Activated naive CD8-positive, alpha-beta T cell treated with anti-CD3 and anti-CD28 coated beads for 36 hours (primary cell): ENCODE data around the gene PPP1R11. TPM values are rescaled to one million over a fixed set of nuclear protein-coding genes. Genes with fewer than 3 reads are reported as not detected.

Source experiments
- DNase-seq: peaks from one replicate; pipeline ENCODE4 v3.0.0; 2021
- H3K27ac Mint-ChIP-seq: one replicate; pipeline ENCODE4 v1.8.0; 2022; ENCODE audit warnings: mild to moderate bottlenecking, moderate library complexity, mixed read lengths
- H3K27me3 Mint-ChIP-seq: one replicate; pipeline ENCODE4 v1.8.0; 2022; ENCODE audit warnings: mild to moderate bottlenecking, mixed read lengths
- H3K36me3 Mint-ChIP-seq: one replicate; pipeline ENCODE4 v1.8.0; 2021; ENCODE audit warnings: mild to moderate bottlenecking, mixed read lengths
- H3K4me1 Mint-ChIP-seq: one replicate; pipeline ENCODE4 v1.8.0; 2021; ENCODE audit warnings: mixed read lengths
- H3K4me3 Mint-ChIP-seq: one replicate; pipeline ENCODE4 v1.8.0; 2022; ENCODE audit warnings: mild to moderate bottlenecking, moderate library complexity, mixed read lengths
- H3K9me3 Mint-ChIP-seq: one replicate; pipeline ENCODE4 v1.8.0; 2022; ENCODE audit warnings: mixed read lengths
- total RNA-seq, 2 experiments: library from RNA; stranded (reverse); gene quantifications; one replicate each; pipeline ENCODE4 v1.2.3, GENCODE V29; 2021

Gene PPP1R11
- total RNA-seq, 2 experiments from 2014 or later, result 37.4 to 39.8 TPM

- Mint-ChIP-seq H3K9me3 (no peaks in the 10 kb centered on the region), H3K27me3 (no peaks in the 10 kb centered on the region), H3K27ac (no peak overlapping the region), H3K36me3 (peaks cover 5% of the 10 kb centered on the region), H3K4me3 (no peak overlapping the region), H3K4me1 (peaks cover 22% of the 10 kb centered on the region)
- DNase-seq, result no peak
Measured at GRCh38 chr6:30044630-30045029, 22.4 kb upstream of the PPP1R11 start.

- H3K27me3 Mint-ChIP-seq, result no peaks in the 10 kb centered on the region
- no peaks in the 10 kb centered on the region for H3K9me3 Mint-ChIP-seq
- H3K4me1 Mint-ChIP-seq, result peaks cover 22% of the 10 kb centered on the region
- H3K36me3 Mint-ChIP-seq, result peaks cover 8% of the 10 kb centered on the region
- no peak for DNase-seq
- H3K4me3 Mint-ChIP-seq, result no peak overlapping the region
- H3K27ac Mint-ChIP-seq, result no peak overlapping the region
Measured at GRCh38 chr6:30047220-30047619, 19.8 kb upstream of the PPP1R11 start.

- no peak overlapping the region for H3K4me3 Mint-ChIP-seq
- no peak overlapping the region for H3K27ac Mint-ChIP-seq
- DNase-seq, result no peak
- H3K27me3 Mint-ChIP-seq, result no peaks in the 10 kb centered on the region
- no peaks in the 10 kb centered on the region for H3K9me3 Mint-ChIP-seq
- H3K4me1 Mint-ChIP-seq, result no peaks in the 10 kb centered on the region
- peaks cover 9% of the 10 kb centered on the region for H3K36me3 Mint-ChIP-seq
Measured at GRCh38 chr6:30053682-30054081, 13.3 kb upstream of the PPP1R11 start.

GRCh38 chr6:30055513-30055912, 11.5 kb upstream of the PPP1R11 start:
- Mint-ChIP-seq H3K27me3 (no peaks in the 10 kb centered on the region), H3K36me3 (peaks cover 6% of the 10 kb centered on the region), H3K4me1 (peaks cover 7% of the 10 kb centered on the region), H3K27ac (no peak overlapping the region), H3K4me3 (no peak overlapping the region), H3K9me3 (no peaks in the 10 kb centered on the region)
- DNase-seq, result no peak

DNA sequence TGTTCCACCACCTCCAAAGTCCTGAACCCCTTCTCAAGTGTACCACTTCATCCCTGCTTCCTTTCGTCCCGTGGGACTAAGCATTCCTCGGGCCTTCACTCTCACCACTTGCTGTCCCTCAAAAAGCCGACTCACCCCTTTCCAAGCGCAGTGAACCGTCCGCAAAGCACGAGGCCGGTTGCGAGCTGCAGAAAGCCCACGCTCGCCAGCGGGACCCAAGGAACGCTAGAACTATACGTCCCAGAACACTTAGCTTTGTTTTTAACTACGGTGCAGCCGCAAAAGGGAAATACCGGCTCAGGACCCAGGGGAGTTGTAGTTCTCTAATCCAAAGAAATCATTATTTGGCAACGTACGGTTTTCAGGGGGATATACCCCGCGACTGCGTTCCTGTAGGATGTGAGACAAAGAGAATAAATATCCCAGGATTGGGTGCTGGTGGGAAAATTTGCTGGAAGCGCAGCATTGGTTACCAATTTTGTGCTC, 6.3 kb upstream of the PPP1R11 start:
- Mint-ChIP-seq H3K36me3 (peaks cover 25% of the 10 kb centered on the region), H3K9me3 (peaks cover 4% of the 10 kb centered on the region), H3K27ac (peak overlapping the region; percentile 95), H3K27me3 (no peaks in the 10 kb centered on the region), H3K4me1 (peaks cover 24% of the 10 kb centered on the region), H3K4me3 (peak overlapping the region; percentile 95)
- DNase-seq, result peak; percentile 28

DNA sequence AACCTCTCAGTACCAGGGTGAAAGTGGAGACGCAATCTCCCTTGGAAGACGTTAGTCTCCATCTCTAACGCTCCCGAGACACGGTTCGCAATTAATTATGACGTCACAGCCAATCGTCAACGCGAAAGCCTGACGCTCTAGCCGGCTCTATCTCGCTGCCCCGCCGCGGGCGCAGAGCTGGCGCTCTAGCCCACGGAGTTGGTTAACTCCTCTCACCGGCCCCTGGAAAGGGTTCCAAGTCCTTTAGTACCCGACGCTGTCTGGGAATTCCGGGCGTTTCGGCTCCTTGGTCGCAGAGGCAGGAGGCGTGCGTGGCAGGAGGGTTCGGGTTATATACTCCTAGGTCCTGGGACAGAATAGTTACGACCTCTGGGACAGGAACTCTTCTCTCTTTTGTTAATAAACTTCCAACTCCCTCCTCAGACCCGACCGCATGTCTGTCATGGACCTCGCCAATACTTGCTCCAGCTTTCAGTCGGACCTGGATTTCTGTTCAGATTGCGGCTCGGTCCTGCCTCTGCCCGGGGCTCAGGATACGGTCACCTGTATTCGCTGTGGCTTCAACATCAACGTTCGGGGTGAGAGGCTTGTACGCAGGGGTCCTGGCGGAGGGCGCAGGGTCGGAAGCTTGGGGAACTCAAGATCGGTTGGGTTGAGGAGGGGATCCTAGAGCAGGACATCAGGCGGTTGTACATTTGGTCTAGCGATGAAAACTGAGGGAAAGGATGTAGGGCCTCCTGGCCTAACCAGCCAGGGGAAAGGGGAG, 5.7 kb upstream of the PPP1R11 start, which contains the start of gene POLR1H:
Gene POLR1H (plus strand): TSS at position 174 of the 766 bp plus-strand sequence. CDS start 260 bp downstream, at position 434.
- Mint-ChIP-seq H3K4me1 (peaks cover 29% of the 10 kb centered on the region), H3K27ac (peak within 1 kb of the TSS; percentile 95), H3K9me3 (peaks cover 4% of the 10 kb centered on the region), H3K27me3 (no peaks in the 10 kb centered on the region), H3K4me3 (peak within 1 kb of the TSS; percentile 95), H3K36me3 (peaks cover 25% of the 10 kb centered on the region)
- peak; percentile 84 for DNase-seq

GRCh38 chr6:30061858-30062458, 5.0 kb upstream of the PPP1R11 start:
- Mint-ChIP-seq H3K9me3 (peaks cover 4% of the 10 kb centered on the region), H3K27me3 (no peaks in the 10 kb centered on the region), H3K4me1 (peaks cover 30% of the 10 kb centered on the region), H3K36me3 (peaks cover 26% of the 10 kb centered on the region), H3K27ac (peak overlapping the region; percentile 95), H3K4me3 (peak overlapping the region; percentile 95)
- peak; percentile 45 for DNase-seq

- peaks cover 31% of the 10 kb centered on the region for H3K4me1 Mint-ChIP-seq
- peaks cover 4% of the 10 kb centered on the region for H3K9me3 Mint-ChIP-seq
- peak overlapping the region; percentile 95 for H3K4me3 Mint-ChIP-seq
- no peaks in the 10 kb centered on the region for H3K27me3 Mint-ChIP-seq
- no peak for DNase-seq
- H3K36me3 Mint-ChIP-seq, result peaks cover 26% of the 10 kb centered on the region
- H3K27ac Mint-ChIP-seq, result peak overlapping the region; percentile 95
Measured at GRCh38 chr6:30062471-30063178, 4.4 kb upstream of the PPP1R11 start.

DNA sequence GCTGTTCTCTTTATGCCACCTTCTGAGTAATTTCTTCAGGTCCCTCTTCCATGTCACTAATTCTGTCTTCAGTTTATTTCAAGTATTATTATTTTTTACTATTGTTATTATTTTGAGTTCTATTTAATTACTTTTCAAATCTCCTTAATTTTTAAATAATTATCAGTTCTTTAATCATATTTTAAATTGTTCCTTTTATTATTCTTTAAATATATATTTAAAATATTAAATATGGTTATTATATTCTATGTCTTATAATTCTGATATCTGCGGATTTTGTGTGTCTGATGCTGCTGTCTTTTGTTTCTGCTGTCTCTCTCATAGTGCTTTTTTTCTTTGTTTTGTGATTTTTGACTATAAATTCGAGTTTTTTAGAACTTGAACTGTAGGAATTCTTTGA, 3.7 kb upstream of the PPP1R11 start:
- H3K9me3 Mint-ChIP-seq, result peaks cover 4% of the 10 kb centered on the region
- H3K36me3 Mint-ChIP-seq, result peaks cover 26% of the 10 kb centered on the region
- peak overlapping the region; percentile 7 for H3K27ac Mint-ChIP-seq
- no peak overlapping the region for H3K4me3 Mint-ChIP-seq
- no peaks in the 10 kb centered on the region for H3K27me3 Mint-ChIP-seq
- no peak for DNase-seq
- H3K4me1 Mint-ChIP-seq, result peaks cover 38% of the 10 kb centered on the region

DNA sequence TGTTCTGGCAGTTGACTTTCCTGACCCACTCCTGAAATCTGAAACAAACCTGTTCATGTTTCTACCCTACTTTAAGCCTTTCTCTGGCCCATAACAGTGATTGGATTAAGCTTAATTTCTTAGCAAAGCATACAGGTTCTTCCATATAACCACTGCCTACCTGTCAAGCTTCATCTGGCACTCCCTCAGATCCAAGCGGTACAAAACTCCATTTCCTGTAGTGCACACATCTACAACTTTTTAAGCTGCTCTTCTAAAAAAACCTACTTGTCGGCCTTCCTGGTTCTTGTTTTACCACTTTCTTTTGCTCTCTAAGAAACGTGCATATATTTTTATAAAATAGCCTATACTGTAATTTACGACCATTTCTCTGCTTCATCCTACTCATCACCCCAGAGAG, 916 bp upstream of the PPP1R11 start:
- Mint-ChIP-seq H3K4me3 (peak overlapping the region; percentile 85), H3K9me3 (peaks cover 4% of the 10 kb centered on the region), H3K4me1 (peaks cover 42% of the 10 kb centered on the region), H3K27ac (peak overlapping the region; percentile 93), H3K36me3 (peaks cover 47% of the 10 kb centered on the region), H3K27me3 (peaks cover 11% of the 10 kb centered on the region)
- DNase-seq, result no peak

- Mint-ChIP-seq H3K27ac (peak overlapping the region; percentile 93), H3K4me1 (peaks cover 38% of the 10 kb centered on the region), H3K36me3 (peaks cover 49% of the 10 kb centered on the region), H3K27me3 (peaks cover 24% of the 10 kb centered on the region), H3K4me3 (peak overlapping the region; percentile 85), H3K9me3 (peaks cover 4% of the 10 kb centered on the region)
- no peak for DNase-seq
Measured at GRCh38 chr6:30067460-30068139, 602 bp downstream of the PPP1R11 start.

DNA sequence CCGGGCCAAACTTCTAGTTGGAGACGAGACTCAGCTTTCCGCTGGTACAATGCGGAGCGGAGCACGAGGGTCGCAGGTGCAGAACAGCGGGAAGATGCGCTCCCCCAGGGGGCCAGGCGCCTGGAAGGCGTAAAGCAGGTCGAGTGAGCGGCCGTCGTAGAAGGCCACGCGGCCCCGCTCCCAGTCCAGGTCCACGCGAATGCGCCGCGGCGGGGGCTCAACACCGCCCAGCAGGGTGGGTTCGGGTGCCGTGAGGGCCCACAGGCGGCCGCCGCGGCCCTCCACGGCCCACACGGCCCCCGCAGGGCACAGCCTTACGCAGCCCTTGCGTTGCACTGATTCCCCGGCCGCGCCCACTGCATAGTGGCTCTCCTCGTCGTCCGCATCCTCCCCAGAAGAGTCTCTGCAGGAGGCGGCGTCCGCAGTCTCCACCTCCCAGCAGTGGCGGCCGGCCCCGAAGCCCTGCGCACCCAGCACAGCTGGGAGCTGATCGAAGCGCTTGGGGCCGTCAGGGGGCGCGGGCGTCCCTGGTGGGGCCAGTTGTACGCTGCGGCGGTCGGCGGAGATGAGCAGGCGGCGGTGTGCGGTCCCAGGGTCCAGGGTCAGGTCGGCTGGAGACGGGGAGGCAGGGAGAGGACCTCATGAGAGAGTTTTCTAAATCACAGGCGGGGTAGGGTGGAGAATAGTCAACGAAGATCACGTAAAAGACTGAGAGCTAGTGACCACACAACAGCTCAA, 4.3 kb downstream of the PPP1R11 start:
- Mint-ChIP-seq H3K27ac (no peak overlapping the region), H3K4me3 (no peak overlapping the region), H3K27me3 (peaks cover 59% of the 10 kb centered on the region), H3K36me3 (peaks cover 35% of the 10 kb centered on the region), H3K9me3 (no peaks in the 10 kb centered on the region), H3K4me1 (peaks cover 29% of the 10 kb centered on the region)
- DNase-seq, result peak; percentile 42

DNA sequence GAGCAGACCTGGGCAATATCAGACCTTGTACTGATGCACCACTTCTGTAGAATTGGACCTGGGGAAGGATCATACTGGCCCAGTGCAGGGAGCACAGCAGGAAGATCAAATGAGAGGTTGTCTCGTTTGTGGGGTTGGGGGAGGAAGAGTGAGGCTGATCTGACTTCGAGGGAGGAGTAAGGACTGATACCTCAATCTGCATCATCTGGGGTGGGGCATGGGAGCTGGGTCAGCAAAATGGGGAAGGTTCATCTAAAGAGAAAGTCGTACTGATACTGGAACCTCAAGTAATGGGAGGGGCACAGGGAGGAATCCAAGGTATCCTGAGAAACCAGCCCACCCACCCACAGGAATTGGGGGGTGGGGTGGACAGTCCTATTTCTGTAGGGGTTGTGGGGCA, 4.9 kb downstream of the PPP1R11 start:
- peaks cover 30% of the 10 kb centered on the region for H3K4me1 Mint-ChIP-seq
- H3K9me3 Mint-ChIP-seq, result no peaks in the 10 kb centered on the region
- no peak overlapping the region for H3K27ac Mint-ChIP-seq
- H3K27me3 Mint-ChIP-seq, result peaks cover 65% of the 10 kb centered on the region
- DNase-seq, result no peak
- no peak overlapping the region for H3K4me3 Mint-ChIP-seq
- H3K36me3 Mint-ChIP-seq, result peaks cover 35% of the 10 kb centered on the region
